ENCODE measurements around the gene RAD54L.
"Not testable (repeated sequence)": the region's sequence is repeated elsewhere in the genome, so short reads cannot be mapped to it uniquely, and the experiment has no call there.

Gene RAD54L

GRCh38 chr1:46285730-46286477 lies 38.3 kb downstream of the RAD54L start:
- no peak for DNase-seq (ENCODE audit: low read depth in 3 of 3)

- DNase-seq (ENCODE audit: low read depth in 3 of 3) = no peak
Observed at GRCh38 chr1:46288485-46289133, 41.0 kb downstream of the RAD54L start.

GRCh38 chr1:46289134-46289494 lies 41.6 kb downstream of the RAD54L start:
- no peak for DNase-seq (ENCODE audit: low read depth in 3 of 3)

- no peak for DNase-seq (ENCODE audit: low read depth in 3 of 3)
Observed at GRCh38 chr1:46289976-46290375, 42.4 kb downstream of the RAD54L start.

GRCh38 chr1:46295306-46295705 lies 47.7 kb downstream of the RAD54L start:
- no peak for DNase-seq (ENCODE audit: low read depth in 3 of 3)

GRCh38 chr1:46298387-46298786 lies 50.8 kb downstream of the RAD54L start:
- no peak for DNase-seq (ENCODE audit: low read depth in 3 of 3)

GRCh38 chr1:46300673-46301405 lies 53.3 kb downstream of the RAD54L start:
- no peak for DNase-seq (ENCODE audit: low read depth in 3 of 3)

- DNase-seq (ENCODE audit: low read depth in 3 of 3) = no peak
Observed at GRCh38 chr1:46301406-46301807, 53.8 kb downstream of the RAD54L start.

GRCh38 chr1:46301808-46302640 lies 54.5 kb downstream of the RAD54L start:
- peak; percentile 13 to 32 (median 19) for DNase-seq (ENCODE audit: low read depth in 3 of 3)

- no peak for DNase-seq (ENCODE audit: low read depth in 3 of 3)
Observed at GRCh38 chr1:46302641-46303037, 55.1 kb downstream of the RAD54L start.

- DNase-seq (ENCODE audit: low read depth in 3 of 3) = peak; percentile 82 to 89 (median 85)
Observed at GRCh38 chr1:46303038-46303871, 55.7 kb downstream of the RAD54L start, which contains the start of the genes LRRC41 and UQCRH. LRRC41 (minus strand) TSS chr1:46303616; CDS start chr1:46303322, 294 bp downstream. UQCRH (plus strand) TSS chr1:46303698; CDS start chr1:46303767, 69 bp downstream.

- no peak for DNase-seq (ENCODE audit: low read depth in 3 of 3)
Observed at GRCh38 chr1:46303872-46304326, 56.3 kb downstream of the RAD54L start.

- DNase-seq (ENCODE audit: low read depth in 3 of 3) = no peak
Observed at GRCh38 chr1:46306159-46306530, 58.6 kb downstream of the RAD54L start.

GRCh38 chr1:46309401-46310159 lies 62.0 kb downstream of the RAD54L start:
- DNase-seq (ENCODE audit: low read depth in 3 of 3) = no peak

- DNase-seq (ENCODE audit: low read depth in 3 of 3) = no peak
Observed at GRCh38 chr1:46310321-46310720, 62.8 kb downstream of the RAD54L start.

GRCh38 chr1:46315669-46316403 lies 68.3 kb downstream of the RAD54L start:
- no peak for DNase-seq (ENCODE audit: low read depth in 3 of 3)

- no peak for DNase-seq (ENCODE audit: low read depth in 3 of 3)
Observed at GRCh38 chr1:46317323-46317722, 69.8 kb downstream of the RAD54L start.

- not testable (repeated sequence) for DNase-seq (ENCODE audit: low read depth in 3 of 3)
Observed at GRCh38 chr1:46319301-46319700, 71.7 kb downstream of the RAD54L start.

All from stimulated activated CD4-positive, alpha-beta T cell treated with anti-CD3 and anti-CD28 coated beads, TNF-alpha, amount 100 ng/mL, for 4 hours (primary cell).